KMS-11 (cell line): ENCODE data around the gene SENP3.

Experiments
- H2AFZ ChIP-seq: fragments of 200-600 bp; sonication (generic); 2 replicates; pipeline ENCODE4 v1.6.1; 2016; ENCODE audit warnings: antibody characterized with exemption, mixed run types, low read depth
- H3K27ac ChIP-seq: fragments of 200-600 bp; sonication (generic); 2 replicates; pipeline ENCODE4 v1.6.1; 2016; ENCODE audit warnings: mild to moderate bottlenecking, mixed run types
- H3K27me3 ChIP-seq: fragments of 200-600 bp; sonication (generic); 2 replicates; pipeline ENCODE4 v1.6.1; 2017; ENCODE audit warnings: mild to moderate bottlenecking, low read depth, mixed run types, moderate library complexity; ENCODE audit not compliant: insufficient read depth
- H3K36me3 ChIP-seq: fragments of 200-600 bp; sonication (generic); 2 replicates; pipeline ENCODE4 v1.6.1; 2017; ENCODE audit warnings: mild to moderate bottlenecking, mixed run types; ENCODE audit not compliant: insufficient read depth
- H3K4me1 ChIP-seq: fragments of 200-600 bp; sonication (generic); 2 replicates; pipeline ENCODE4 v1.6.1; 2016; ENCODE audit warnings: mild to moderate bottlenecking, low read depth, mixed run types; ENCODE audit not compliant: poor library complexity, severe bottlenecking
- H3K4me2 ChIP-seq: fragments of 200-600 bp; sonication (generic); 2 replicates; pipeline ENCODE4 v1.7.0; 2016; ENCODE audit warnings: mild to moderate bottlenecking, mixed run types
- H3K4me3 ChIP-seq: fragments of 200-600 bp; sonication (generic); IDR thresholded peaks from 2 replicates; pipeline ENCODE4 v1.6.1; 2017; ENCODE audit warnings: low read depth, low read length, mixed read lengths; ENCODE audit not compliant: insufficient read depth
- H3K79me2 ChIP-seq: fragments of 200-600 bp; sonication (generic); 2 replicates; pipeline ENCODE4 v1.6.1; 2016; ENCODE audit warnings: low read depth, mixed run types; ENCODE audit not compliant: insufficient read depth
- H3K9ac ChIP-seq: fragments of 200-600 bp; sonication (generic); 2 replicates; pipeline ENCODE4 v1.6.1; 2016; ENCODE audit warnings: mild to moderate bottlenecking, mixed run types
- H4K20me1 ChIP-seq: fragments of 200-600 bp; sonication (generic); 2 replicates; pipeline ENCODE4 v1.6.1; 2016; ENCODE audit warnings: mild to moderate bottlenecking, mixed run types; ENCODE audit not compliant: insufficient read depth
- CTCF ChIP-seq: fragments of 200-600 bp; sonication (generic); conservative IDR thresholded peaks from 2 replicates; pipeline ENCODE4 v1.6.1; 2017; ENCODE audit warnings: low read depth, mild to moderate bottlenecking, antibody characterized with exemption, low read length, moderate library complexity, mixed read lengths

The SENP3 gene

GRCh38 chr17:7557147-7557764 lies 4.5 kb upstream of the SENP3 start:
- Histone ChIP-seq H3K27ac (no peak overlapping the region), H2AFZ (no peak overlapping the region), H3K79me2 (peaks cover under 1% of the 10 kb centered on the region; the same call in 1 of the 2 replicates), H3K4me3 (no peak overlapping the region), H3K27me3 (no peaks in the 10 kb centered on the region), H3K9ac (no peak overlapping the region), H3K36me3 (no peaks in the 10 kb centered on the region), H3K4me2 (no peak overlapping the region), H3K4me1 (peaks cover 2% of the 10 kb centered on the region), H4K20me1 (no peaks in the 10 kb centered on the region)
- TF ChIP-seq CTCF = no peak

GRCh38 chr17:7557775-7558543 lies 3.8 kb upstream of the SENP3 start:
- H3K4me2 ChIP-seq = no peak overlapping the region
- no peak overlapping the region for H3K9ac ChIP-seq
- H3K79me2 ChIP-seq = peaks cover 8% of the 10 kb centered on the region; the same call in 1 of the 2 replicates
- no peaks in the 10 kb centered on the region for H4K20me1 ChIP-seq
- H3K27me3 ChIP-seq = no peaks in the 10 kb centered on the region
- TF ChIP-seq CTCF = no peak
- no peak overlapping the region for H3K4me3 ChIP-seq
- H3K36me3 ChIP-seq = no peaks in the 10 kb centered on the region
- no peak overlapping the region for H2AFZ ChIP-seq
- no peak overlapping the region for H3K27ac ChIP-seq
- H3K4me1 ChIP-seq = peaks cover 2% of the 10 kb centered on the region

GRCh38 chr17:7558544-7559319 lies 3.0 kb upstream of the SENP3 start, which contains the start of gene TNFSF13:
TNFSF13 (plus strand) TSS chr17:7558750; CDS start chr17:7559040, 290 bp downstream.
- Histone ChIP-seq H3K79me2 (peaks cover 8% of the 10 kb centered on the region; the same call in 1 of the 2 replicates), H2AFZ (no peak within 1 kb of the TSS), H3K4me2 (no peak within 1 kb of the TSS), H3K4me3 (no peak within 1 kb of the TSS), H3K4me1 (no peaks in the 10 kb centered on the region), H3K27me3 (no peaks in the 10 kb centered on the region), H3K9ac (no peak within 1 kb of the TSS), H4K20me1 (no peaks in the 10 kb centered on the region), H3K27ac (no peak within 1 kb of the TSS), H3K36me3 (no peaks in the 10 kb centered on the region)
- no peak for TF ChIP-seq CTCF

- no peak overlapping the region for H3K27ac ChIP-seq
- H3K4me3 ChIP-seq = no peak overlapping the region
- H3K36me3 ChIP-seq = no peaks in the 10 kb centered on the region
- H3K4me1 ChIP-seq = no peaks in the 10 kb centered on the region
- no peaks in the 10 kb centered on the region for H3K27me3 ChIP-seq
- no peak overlapping the region for H3K9ac ChIP-seq
- TF ChIP-seq CTCF = no peak
- no peak overlapping the region for H2AFZ ChIP-seq
- H4K20me1 ChIP-seq = no peaks in the 10 kb centered on the region
- H3K79me2 ChIP-seq = peaks cover 8% of the 10 kb centered on the region; the same call in 1 of the 2 replicates
- no peak overlapping the region for H3K4me2 ChIP-seq
These were observed 2.2 kb upstream of the SENP3 start for GRCh38 chr17:7559320-7560171.
